Stimulated activated CD8-positive, alpha-beta memory T cell treated with anti-CD3 and anti-CD28 coated beads, Interleukin-2, amount 100 ng/mL, for 1 hour (primary cell): ENCODE measurements around the gene PCDH9.

Source experiments
- DNase-seq, 2 donors: peaks; one replicate each; pipeline ENCODE4 v3.0.0-alpha.2; 2020; ENCODE audit warnings: low read depth in 2 of 2

PCDH9 gene

GRCh38 chr13:66751691-66752090 lies 478.4 kb downstream of the PCDH9 start:
- no peak for DNase-seq

DNA sequence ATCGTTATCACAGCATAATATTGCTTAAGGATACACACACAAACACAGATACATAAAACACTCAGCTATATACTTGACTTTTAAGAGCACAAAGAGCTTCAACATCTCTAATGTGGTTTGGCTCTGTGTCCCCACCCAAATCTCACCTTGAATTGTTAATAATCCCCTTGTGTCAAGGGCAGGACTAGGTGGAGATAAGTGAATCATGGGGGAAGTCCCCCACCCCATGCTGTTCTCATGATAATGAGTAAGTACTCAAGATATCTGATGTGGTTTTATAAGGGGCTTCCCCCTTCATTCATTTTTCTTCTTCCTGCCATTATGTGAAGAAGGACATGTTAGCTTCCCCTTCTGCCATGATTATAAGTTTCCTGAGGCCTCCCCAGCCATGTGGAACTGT lies 481.4 kb downstream of the PCDH9 start:
- no peak for DNase-seq

- no peak for DNase-seq
These were observed 484.8 kb downstream of the PCDH9 start for GRCh38 chr13:66745307-66745706.

- no peak for DNase-seq
These were observed 506.6 kb downstream of the PCDH9 start for GRCh38 chr13:66723576-66723975.

GRCh38 chr13:66716538-66716937 lies 513.6 kb downstream of the PCDH9 start:
- no peak for DNase-seq

DNA sequence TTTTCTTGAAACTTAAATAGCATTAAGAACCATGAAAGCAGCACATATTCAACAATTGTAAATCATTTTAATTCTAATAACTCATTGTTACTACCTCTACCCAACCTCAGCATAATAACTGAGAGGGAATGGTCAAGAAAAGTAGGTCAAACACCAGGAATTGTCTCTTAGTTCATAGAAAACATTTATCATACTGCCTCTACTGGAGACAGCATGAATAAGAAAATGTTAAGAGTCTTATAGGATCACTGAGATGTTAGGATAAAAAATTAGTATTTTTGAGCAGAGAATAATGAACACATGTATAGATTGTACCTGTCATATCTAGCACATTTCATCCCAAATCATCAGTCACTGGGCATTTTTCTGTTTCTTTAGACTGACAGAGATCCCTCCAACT lies 515.3 kb downstream of the PCDH9 start:
- no peak for DNase-seq

DNA sequence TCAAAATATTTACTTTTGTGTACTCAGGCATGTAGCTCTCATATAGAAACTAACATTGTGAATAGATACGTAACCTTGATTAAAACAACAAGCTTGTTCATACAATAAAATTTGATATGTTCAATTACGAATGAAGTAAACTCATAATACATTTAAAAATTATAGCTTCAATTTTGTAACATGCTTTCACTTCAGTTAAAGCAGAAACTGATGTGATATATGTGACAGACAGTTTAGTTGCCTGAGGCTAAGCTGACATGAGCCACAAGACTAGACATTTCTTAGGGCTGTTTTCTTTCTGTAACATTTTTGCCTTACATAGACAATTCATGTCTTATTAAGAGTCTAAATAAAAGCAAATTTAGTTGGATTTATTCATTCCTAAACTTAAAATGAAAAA lies 526.0 kb downstream of the PCDH9 start:
- no peak for DNase-seq

GRCh38 chr13:66703597-66703996 lies 526.5 kb downstream of the PCDH9 start:
- DNase-seq = no peak

GRCh38 chr13:66700117-66700601 lies 530.0 kb downstream of the PCDH9 start:
- DNase-seq = no peak

DNA sequence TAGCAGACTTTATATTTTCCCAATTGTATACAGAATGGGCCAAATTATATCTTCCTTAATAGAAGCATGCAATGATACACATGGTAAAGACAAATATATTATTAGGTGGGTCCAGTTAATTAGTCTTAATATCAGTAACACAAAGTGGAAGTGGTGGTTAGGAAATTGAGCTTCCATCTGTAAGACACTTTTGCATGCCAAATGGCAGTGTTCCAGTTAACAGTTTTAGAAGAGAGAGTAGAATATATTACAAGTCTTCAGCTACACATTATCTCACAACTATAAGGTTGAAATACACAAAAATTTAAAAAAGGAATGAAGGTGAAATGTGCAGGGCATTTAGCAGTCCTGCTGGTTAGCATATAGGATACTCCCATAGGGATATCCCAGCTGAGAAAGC lies 536.5 kb downstream of the PCDH9 start:
- no peak for DNase-seq

DNA sequence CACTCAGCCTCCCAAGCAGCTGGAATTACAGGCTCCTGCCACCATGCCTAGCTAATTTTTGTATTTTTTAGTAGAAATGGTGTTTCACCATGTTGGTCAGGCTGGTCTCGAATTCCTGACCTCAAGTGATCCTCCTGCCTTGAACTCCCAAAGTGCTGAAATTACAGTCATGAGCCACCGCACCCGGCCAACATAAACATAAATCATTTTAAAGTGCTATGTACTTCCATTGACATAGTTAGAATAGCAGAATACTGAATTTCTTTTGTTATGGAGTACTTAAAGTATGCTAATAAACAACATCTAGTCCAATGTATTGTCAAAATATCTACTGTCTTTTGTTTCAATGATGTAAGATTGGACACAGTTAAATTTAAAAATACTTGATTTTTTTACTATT lies 539.0 kb downstream of the PCDH9 start:
- no peak for DNase-seq

GRCh38 chr13:66689628-66690027 lies 540.5 kb downstream of the PCDH9 start:
- DNase-seq = no peak

DNA sequence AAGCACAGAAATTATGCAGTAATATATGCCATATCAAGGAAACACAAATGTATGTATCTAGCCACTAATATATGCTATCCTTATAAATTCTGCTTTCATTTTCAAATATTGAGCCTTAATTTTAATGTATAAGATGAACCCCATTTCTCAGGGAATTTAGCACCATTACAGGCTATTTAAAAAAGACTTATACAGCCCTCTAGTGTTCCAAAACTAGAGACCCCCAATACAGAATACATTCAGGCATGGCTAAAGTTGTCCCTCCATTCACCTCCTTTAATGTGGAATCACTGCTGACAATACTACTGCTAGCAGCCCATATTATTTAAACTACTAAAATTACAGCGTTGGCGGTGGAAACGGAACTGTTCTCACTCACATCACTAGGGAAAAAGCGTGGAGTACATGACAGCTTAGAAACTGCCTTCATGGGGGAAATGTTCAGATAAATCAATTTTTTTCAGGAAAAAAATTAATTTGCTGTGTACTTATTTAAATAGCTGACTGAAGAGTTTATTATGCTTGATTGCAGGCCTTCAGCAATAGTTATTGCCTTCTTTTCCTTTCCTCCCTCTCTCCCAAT lies 541.0 kb downstream of the PCDH9 start:
- no peak for DNase-seq

GRCh38 chr13:66681403-66681802 lies 548.7 kb downstream of the PCDH9 start:
- no peak for DNase-seq

- DNase-seq = no peak
These were observed 550.1 kb downstream of the PCDH9 start for GRCh38 chr13:66680031-66680430.

GRCh38 chr13:66675620-66676019 lies 554.5 kb downstream of the PCDH9 start:
- DNase-seq = no peak

DNA sequence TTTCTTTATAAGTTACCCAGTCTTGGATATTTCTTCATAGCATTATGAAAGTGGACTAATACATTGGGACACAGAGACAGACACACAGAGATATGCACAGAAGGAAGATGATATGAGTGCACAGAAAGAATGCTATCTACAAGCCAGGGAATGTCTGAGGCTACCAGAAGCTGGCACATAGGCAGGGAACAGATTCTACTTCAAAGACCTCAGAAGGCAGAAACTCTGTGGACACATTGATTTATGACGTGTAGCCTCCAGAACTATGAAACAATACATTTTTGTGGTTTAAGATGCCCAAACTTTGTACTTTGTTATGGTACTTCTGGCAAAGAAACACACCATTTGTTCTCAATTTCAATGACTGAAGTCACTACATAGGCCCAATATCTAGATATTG lies 556.7 kb downstream of the PCDH9 start:
- DNase-seq = no peak

DNA sequence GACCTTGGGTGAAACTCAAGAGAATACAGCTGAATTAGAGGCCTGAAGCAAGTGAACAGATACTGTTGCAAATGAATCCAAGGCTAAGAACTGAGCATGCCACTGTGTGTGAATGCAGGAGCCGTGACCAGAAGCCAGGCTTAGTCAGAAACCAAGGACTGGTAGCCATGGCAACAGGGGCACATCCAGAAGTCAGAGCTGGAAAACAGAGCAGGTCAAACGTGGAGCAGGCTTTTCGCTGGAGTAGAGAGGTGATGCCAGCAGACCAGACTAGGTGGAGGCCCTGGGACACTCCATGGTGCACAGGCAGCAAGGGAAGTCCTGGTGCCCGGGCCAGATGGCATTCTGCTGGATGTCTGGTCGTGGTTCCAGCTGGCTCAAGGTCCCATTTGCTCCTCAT lies 564.1 kb downstream of the PCDH9 start:
- no peak for DNase-seq

DNA sequence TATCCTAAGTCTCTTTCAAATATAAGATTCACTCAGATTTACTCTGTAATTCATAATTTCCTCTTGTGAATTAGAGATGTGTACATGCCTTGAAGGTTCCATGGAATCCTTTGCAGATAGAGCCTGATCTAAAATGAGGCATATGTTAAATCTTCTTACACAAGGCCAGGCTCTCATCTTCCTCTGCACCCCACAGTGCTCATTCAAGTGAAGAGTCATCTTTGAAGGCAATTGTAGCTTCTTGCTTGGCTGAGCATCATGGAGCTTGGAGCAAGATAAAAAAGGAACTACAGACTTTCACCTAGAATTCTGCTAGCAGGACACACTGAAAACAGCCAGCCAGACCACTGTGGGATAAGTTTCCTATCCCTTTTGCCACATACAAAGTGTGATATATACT lies 566.4 kb downstream of the PCDH9 start:
- DNase-seq = no peak

DNA sequence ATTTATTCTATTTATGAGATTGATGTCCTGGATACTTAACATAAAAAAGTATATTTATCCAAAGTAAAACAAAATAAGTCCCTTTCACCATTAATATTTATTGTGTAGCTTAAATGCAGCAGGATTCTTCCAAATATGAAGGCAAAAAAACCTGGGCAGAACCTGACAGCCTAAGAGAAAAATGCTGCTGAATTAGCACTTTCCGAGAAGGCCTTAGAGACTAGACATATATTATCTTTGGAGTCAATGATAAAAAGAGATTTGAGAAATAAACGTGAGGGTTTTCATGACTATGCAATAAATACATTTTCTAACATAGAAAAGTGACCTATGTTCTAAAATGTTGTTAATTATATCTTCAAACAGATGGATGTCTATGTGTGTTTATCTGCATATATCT lies 566.9 kb downstream of the PCDH9 start:
- DNase-seq = no peak

- no peak for DNase-seq
These were observed 568.8 kb downstream of the PCDH9 start for GRCh38 chr13:66661336-66661735.

DNA sequence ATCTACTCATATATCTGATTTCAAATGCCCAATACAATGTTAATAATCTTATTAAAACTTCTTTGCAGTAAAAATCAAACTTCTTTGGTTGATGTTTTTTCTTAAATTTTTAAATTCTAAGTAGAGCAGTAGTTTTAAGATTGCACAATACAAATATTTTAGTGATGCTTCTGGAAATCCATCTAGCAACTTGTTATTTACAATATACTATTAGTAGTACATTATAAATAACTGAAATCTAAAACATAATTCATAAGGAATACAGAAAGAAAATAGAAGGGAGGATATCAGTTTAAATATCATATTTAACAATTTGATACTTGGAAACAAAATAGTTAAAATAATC lies 569.7 kb downstream of the PCDH9 start:
- DNase-seq = no peak

DNA sequence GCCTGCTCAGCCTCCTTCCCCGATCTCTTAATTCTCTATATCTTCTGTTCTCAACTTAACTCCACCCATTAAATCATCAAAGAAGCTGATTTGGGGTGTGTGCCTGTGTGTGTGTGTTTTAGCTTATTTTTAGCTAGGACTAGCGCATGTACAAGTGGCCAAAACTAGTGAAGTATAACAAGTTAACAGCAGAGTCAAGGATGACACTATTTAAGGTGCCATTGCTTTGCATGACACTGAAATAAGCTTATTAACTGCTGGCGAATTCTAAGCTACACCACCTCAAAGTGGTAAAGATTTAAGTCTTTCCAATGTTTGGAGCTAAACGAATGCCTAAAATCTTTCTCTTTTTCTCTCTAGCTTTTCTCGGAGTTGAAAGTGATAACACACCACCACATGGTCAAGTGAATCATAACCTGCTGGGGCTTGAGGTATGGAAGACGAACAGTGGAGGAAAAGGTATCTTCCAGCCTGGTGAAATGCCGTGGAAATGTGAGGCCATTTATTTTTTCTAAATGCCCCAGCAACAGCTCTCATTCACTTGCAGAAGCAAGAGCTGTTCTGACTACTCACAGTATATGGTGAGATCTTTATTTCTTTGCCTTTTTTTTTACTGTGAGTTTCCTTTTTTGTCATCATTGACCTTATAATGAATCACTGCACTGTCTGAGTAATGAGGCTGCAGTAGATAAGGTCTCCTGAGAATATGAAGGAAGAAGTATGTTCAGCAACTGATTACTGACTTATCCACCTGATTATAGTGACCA lies 570.3 kb downstream of the PCDH9 start:
- no peak for DNase-seq

DNA sequence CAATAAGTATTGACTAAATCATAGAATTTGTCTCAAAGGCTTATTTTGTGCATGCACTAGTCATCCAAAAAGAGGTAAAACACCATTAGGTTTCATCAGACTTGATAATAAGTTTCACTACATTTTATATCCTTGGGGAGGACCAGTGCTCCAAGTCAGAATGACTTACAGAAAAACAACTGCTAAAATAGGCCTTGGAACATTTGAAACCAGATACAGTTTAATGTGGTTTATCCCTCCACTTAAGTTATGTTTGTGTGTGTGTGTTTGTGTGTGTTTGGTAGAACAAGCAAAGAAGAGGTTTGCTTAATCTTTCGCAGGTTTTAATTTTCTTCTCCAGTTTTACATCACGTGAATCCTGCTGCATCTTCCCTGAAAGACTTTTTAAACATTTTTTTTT lies 570.9 kb downstream of the PCDH9 start:
- no peak for DNase-seq
